OCI-LY7 (cell line): ENCODE results near the gene DOLPP1. TPM values are rescaled to one million over a fixed set of nuclear protein-coding genes. Genes with fewer than 3 reads are reported as not detected.

Source experiments
- BruUV-seq: library from RNA; stranded (reverse); fragments of 400-500 nt; replicated peaks from 2 replicates; lab custom pipeline; 2021; lab: Mats Ljungman, UMichigan
- CTCF ChIA-PET: fragments of 300-600 bp; sonication (Branson Sonifier 250); formaldehyde crosslinking; loops from one replicate; lab custom pipeline; 2022; ENCODE audit warnings: antibody characterized with exemption; ENCODE audit not compliant: unreplicated experiment; lab: Charles Lee
- POLR2A ChIA-PET: fragments of 300-600 bp; sonication (Branson Sonifier 250); formaldehyde crosslinking; loops from one replicate; lab custom pipeline; 2022; ENCODE audit warnings: antibody characterized with exemption; lab: Charles Lee
- DNase-seq: peaks from one replicate; pipeline ENCODE4 v3.0.0-alpha.2; 2015; ENCODE audit warnings: low spot score
- H2AFZ ChIP-seq: fragments of 200-600 bp; sonication (generic), shearing (Covaris generic); 2 replicates; pipeline ENCODE4 v1.6.1; 2014; ENCODE audit warnings: mild to moderate bottlenecking, antibody characterized with exemption, low read length, moderate library complexity
- H3K27ac ChIP-seq: fragments of 200-600 bp; sonication (generic); 2 replicates; pipeline ENCODE4 v1.5.1; 2014; ENCODE audit warnings: mixed run types, low read depth, mild to moderate bottlenecking, moderate library complexity, low read length, inconsistent platforms; ENCODE audit not compliant: poor library complexity, severe bottlenecking
- H3K36me3 ChIP-seq: fragments of 200-600 bp; sonication (generic); 2 replicates; pipeline ENCODE4 v1.6.1; 2014; ENCODE audit warnings: mild to moderate bottlenecking, antibody characterized with exemption, low read length, moderate library complexity, mixed read lengths; ENCODE audit not compliant: insufficient read depth
- H3K4me1 ChIP-seq: fragments of 200-600 bp; sonication (generic); 2 replicates; pipeline ENCODE4 v1.5.1; 2014; ENCODE audit warnings: mild to moderate bottlenecking, low read length; ENCODE audit not compliant: insufficient read depth, poor library complexity, severe bottlenecking
- H3K4me2 ChIP-seq: fragments of 200-600 bp; sonication (generic); 2 replicates; pipeline ENCODE4 v1.6.1; 2014; ENCODE audit warnings: mild to moderate bottlenecking, low read length
- H3K4me3 ChIP-seq: fragments of 200-600 bp; sonication (generic); 2 replicates; pipeline ENCODE4 v1.5.1; 2014; ENCODE audit warnings: mild to moderate bottlenecking, low read depth, low read length; ENCODE audit not compliant: poor library complexity, severe bottlenecking
- H3K79me2 ChIP-seq: fragments of 200-600 bp; sonication (generic); 2 replicates; pipeline ENCODE4 v1.6.1; 2016; ENCODE audit warnings: low read depth, mild to moderate bottlenecking, low read length, moderate library complexity, mixed read lengths; ENCODE audit not compliant: insufficient read depth
- H3K9me2 ChIP-seq: fragments of 200-600 bp; sonication (generic); 2 replicates; pipeline ENCODE4 v1.6.1; 2016; ENCODE audit warnings: mild to moderate bottlenecking, low read length, mixed read lengths; ENCODE audit not compliant: insufficient read depth
- H3K9me3 ChIP-seq: fragments of 200-600 bp; sonication (generic); 2 replicates; pipeline ENCODE4 v1.6.1; 2014; ENCODE audit warnings: mild to moderate bottlenecking, mixed run types, low read length, mixed read lengths
- H4K20me1 ChIP-seq: fragments of 200-600 bp; sonication (generic); 2 replicates; pipeline ENCODE4 v1.6.1; 2014; ENCODE audit warnings: mild to moderate bottlenecking, antibody characterized with exemption, low read length, moderate library complexity, mixed read lengths; ENCODE audit not compliant: insufficient read depth
- EZH2phosphoT487 ChIP-seq: fragments of 200-600 bp; sonication (generic); IDR thresholded peaks from 2 replicates; pipeline ENCODE4 v1.6.1; 2018; ENCODE audit warnings: low read depth, borderline replicate concordance, mild to moderate bottlenecking, mixed run types, antibody characterized with exemption, low read length, moderate library complexity, mixed read lengths
- intact Hi-C: fragments of 100-400 bp; cut with micrococcal nuclease; formaldehyde crosslinking; loops from one replicate; pipeline ENCODE4 v1.10.0; 2022; ENCODE audit not compliant: unreplicated experiment
- total RNA-seq, 2 experiments: library from RNA; depleted of rRNA in 1 of 2; stranded (reverse); fragments of >200 nt in 1 of 2; shearing (Covaris generic) in 1 of 2; gene quantifications; 2 replicates each; pipeline ENCODE4 v1.2.3, GENCODE V29; 2014 to 2022
- TF ChIP-seq, protein P1 (sequence below): fragments of 200-600 bp; sonication (generic); conservative IDR thresholded peaks from 2 replicates; pipeline ENCODE4 v1.5.1; 2014; ENCODE audit warnings: mild to moderate bottlenecking, antibody characterized with exemption, low read length, moderate library complexity, mixed read lengths

DOLPP1 gene
- total RNA-seq, 2 experiments from 2014 or later, result 16.9 TPM

DNA sequence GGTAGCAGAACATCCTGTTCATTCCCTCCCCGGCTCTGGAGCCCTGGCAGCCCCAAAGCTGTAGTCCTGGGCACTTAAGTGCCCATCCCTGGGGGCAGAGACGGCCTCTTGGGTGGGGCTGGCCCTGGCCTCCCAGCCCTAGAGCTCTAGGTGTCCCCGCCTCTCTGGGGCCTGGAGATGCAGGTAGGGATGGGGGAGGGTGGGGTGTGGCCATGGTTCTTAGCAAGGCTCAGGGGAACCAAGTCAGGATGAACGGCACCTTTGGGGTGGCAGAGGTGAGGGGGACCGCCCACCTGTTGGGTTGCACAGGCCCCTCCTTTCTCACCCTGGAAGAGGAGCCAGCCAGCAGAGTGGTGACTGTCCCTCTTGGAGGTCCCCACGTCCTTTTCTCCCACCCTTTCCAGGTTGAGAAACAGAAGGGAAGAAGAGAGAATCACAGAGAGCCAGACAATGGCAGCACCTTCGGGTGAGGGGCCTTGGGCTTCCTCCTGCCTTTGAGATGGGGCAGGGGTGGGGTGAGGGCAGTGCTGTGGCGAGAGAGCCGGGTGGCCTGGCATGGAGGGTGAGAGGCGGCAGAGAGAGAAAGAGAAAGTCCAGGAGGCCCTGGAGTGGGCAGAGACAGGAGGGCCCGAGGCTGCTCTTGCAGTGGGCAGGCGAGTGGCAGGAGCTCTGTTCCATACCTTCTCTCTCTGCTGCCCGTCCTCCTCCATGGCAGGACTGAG is 27.3 kb downstream of the DOLPP1 start:
- TF ChIP-seq EZH2phosphoT487, result no peak
- TF ChIP-seq, protein P1, sequence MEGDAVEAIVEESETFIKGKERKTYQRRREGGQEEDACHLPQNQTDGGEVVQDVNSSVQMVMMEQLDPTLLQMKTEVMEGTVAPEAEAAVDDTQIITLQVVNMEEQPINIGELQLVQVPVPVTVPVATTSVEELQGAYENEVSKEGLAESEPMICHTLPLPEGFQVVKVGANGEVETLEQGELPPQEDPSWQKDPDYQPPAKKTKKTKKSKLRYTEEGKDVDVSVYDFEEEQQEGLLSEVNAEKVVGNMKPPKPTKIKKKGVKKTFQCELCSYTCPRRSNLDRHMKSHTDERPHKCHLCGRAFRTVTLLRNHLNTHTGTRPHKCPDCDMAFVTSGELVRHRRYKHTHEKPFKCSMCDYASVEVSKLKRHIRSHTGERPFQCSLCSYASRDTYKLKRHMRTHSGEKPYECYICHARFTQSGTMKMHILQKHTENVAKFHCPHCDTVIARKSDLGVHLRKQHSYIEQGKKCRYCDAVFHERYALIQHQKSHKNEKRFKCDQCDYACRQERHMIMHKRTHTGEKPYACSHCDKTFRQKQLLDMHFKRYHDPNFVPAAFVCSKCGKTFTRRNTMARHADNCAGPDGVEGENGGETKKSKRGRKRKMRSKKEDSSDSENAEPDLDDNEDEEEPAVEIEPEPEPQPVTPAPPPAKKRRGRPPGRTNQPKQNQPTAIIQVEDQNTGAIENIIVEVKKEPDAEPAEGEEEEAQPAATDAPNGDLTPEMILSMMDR, result no peak
- POLR2A ChIA-PET, result interaction anchor here (0.6 kb wide), 2 partner anchors 70 to 364 kb away, joined by 5 read pairs; partner anchors contain the start of gene IER5L
- Histone ChIP-seq H3K9me3 (no peaks in the 10 kb centered on the region), H3K9me2 (no peaks in the 10 kb centered on the region), H3K79me2 (peaks cover 15% of the 10 kb centered on the region), H3K27ac (no peak overlapping the region), H4K20me1 (no peaks in the 10 kb centered on the region), H3K4me2 (no peak overlapping the region), H3K36me3 (no peaks in the 10 kb centered on the region), H2AFZ (no peak overlapping the region), H3K4me3 (no peak overlapping the region), H3K4me1 (peaks cover 17% of the 10 kb centered on the region)
- CTCF ChIA-PET, result no interaction called here
- BruUV-seq, result no TSS peak
- intact Hi-C loops, result no loop called here
- no peak for DNase-seq

DNA sequence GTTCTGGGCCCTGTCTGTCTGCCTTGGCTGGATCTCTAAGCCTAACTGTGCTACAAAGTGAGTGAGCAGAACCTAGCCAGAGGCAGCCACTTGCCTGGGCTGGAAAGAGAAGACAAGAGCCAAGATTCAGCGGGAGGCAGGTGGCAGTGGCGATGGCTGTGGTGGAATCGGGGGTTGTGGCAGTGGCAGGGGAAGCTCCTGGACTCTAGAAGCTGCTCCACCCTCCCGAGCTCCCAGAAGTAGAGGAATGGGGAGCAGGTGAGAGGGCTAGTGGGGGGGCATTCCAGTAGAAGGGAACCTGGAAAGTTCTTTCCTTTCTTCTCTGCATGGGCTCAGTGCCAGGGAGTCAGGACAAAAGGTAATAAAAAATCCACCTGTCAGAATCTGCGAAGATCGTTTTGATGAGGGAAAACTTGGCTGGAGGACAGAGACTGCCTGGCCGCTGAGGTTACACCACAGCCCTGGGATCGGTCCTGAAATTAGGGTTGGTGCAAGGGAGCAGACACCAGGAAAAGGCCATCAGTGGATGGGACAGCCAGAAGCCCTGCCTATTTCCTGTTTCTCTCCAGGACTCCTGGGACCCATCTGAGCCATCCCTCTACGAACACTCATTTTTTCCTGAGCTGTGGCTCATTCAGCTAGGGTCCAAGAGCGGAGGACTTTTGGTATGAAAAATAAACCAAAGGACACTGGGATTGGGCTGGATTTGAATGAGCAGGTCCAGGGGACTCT is 28.1 kb downstream of the DOLPP1 start:
- H3K79me2 ChIP-seq, result peaks cover 21% of the 10 kb centered on the region
- no peak overlapping the region for H3K4me3 ChIP-seq
- no peak overlapping the region for H3K27ac ChIP-seq
- no peaks in the 10 kb centered on the region for H3K9me2 ChIP-seq
- no peaks in the 10 kb centered on the region for H3K36me3 ChIP-seq
- CTCF ChIA-PET, result no interaction called here
- no peak overlapping the region for H2AFZ ChIP-seq
- H3K4me2 ChIP-seq, result no peak overlapping the region
- TF ChIP-seq, protein P1, result no peak
- no peak for TF ChIP-seq EZH2phosphoT487
- POLR2A ChIA-PET, result interaction anchor here (0.6 kb wide), 1 partner anchor 365 kb away, joined by 5 read pairs; no protein-coding TSS in a partner anchor
- intact Hi-C loops, result no loop called here
- H3K9me3 ChIP-seq, result no peaks in the 10 kb centered on the region
- no peak for DNase-seq
- no peaks in the 10 kb centered on the region for H4K20me1 ChIP-seq
- peaks cover 23% of the 10 kb centered on the region for H3K4me1 ChIP-seq
- BruUV-seq, result no TSS peak
